Measurements from ENCODE around the gene SLC46A2.

SLC46A2 gene

GRCh38 chr9:112856843-112857242, 33.8 kb downstream of the SLC46A2 start:
- DNase-seq: no peak

DNA sequence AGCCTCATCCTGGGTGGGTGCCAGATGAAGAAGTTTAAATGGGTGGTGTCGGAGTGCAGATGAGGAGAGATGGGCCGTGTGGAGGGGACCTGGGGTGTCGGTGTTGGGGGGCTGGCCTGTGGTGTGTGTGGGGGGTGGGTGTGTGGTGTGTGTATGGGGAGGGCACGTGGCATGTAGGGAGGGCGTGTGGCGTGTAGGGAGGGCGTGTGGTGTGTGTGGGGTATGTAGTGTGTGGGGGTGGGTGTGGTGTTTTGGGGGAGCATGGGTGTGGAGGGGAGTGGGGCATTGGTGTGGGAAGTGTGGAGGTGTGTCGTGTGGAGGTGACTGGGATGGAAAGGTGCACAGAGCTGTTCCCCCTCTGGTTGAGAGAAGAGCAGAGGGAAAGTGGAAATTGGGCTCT, 34.5 kb downstream of the SLC46A2 start:
- DNase-seq: no peak

DNA sequence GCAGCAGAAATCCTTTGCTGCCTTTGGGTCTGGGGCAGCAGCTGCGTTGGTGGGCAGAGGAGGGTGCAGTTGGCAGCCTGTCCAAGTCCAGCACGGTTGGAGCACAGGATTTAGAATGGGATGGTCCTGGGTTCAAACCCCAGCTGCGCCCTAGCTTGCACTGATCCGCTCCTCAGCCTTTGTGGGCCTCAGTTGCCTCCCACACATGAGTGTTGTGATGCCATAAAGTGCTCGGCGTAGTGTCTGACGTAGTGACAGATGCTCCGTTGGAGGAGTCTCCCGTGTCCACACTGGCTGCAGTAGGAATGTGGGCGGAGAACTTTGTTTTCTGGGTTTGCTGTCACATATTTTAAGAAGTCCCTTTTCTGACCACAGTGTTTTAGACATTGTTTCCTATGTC, 36.0 kb downstream of the SLC46A2 start:
- DNase-seq: no peak

DNA sequence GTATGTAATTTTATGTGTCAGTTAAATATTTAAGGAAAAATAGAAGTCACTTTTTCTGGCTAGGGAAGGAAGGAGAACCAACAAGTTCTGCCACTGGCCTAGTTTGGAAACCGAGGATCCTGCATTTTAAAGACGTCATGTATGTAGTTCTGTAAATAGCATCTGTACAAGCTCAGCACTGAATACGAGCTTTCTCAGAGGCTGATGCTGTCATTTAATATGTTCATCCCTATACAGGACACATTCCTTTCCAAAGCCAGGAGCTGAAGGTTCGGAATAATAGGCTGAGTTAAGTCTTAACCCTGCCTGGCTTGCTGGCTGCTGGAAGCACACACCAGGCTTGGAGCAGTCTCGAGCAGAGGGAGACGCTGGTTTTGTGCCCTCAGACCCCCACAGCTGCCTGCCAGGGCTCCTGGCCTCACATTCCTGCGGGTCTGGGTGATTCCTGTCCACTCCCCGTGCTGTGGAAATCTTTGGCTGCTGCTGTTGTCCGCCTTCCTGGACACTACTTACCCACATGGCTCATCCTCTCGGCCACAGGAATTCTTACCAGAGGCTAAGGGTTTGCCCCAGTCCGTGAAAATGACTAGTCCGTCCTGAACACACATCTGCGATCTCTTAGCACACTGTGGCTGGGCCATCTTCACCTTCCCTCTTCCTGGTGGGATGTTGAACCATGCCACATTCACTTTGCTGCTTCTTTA, 36.6 kb downstream of the SLC46A2 start:
- DNase-seq: no peak

DNA sequence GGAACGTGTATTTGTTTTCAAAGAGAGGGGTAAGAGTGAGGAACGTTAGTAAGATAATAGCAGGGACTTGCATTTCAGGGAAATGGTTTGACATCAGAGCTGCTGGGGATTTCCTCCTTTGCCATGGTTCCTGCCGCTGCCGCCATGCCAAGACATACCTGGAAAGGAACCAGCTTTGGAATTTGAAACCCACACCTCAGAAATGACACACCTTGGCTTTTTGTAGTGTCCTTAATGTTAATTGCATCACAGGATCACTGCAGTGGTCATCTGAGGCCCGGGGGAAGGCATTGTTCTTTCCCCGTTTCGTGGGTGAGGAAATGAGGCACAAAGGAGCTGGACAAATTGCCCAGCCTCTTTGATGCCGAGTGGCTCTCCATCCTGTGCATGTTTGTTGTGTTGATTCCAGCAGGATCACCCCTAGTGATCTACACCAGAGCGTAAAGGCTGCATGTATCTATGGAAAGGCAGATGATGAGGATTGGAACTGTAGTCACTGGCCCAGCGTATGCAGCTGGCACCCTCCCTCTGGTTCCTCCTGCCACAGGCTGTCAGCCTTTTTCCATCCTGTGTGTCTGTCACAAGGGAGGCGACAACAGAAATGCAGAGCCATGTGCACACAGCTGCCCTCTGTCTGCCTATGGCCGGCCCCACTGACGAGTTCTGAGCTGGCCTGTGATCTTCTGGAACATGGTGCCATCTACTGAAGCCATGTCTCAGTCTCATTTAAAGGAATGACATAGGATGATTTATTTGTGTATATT, 37.8 kb downstream of the SLC46A2 start:
- no peak for DNase-seq

- DNase-seq: no peak
Measured at GRCh38 chr9:112850840-112851239, 39.8 kb downstream of the SLC46A2 start.

DNA sequence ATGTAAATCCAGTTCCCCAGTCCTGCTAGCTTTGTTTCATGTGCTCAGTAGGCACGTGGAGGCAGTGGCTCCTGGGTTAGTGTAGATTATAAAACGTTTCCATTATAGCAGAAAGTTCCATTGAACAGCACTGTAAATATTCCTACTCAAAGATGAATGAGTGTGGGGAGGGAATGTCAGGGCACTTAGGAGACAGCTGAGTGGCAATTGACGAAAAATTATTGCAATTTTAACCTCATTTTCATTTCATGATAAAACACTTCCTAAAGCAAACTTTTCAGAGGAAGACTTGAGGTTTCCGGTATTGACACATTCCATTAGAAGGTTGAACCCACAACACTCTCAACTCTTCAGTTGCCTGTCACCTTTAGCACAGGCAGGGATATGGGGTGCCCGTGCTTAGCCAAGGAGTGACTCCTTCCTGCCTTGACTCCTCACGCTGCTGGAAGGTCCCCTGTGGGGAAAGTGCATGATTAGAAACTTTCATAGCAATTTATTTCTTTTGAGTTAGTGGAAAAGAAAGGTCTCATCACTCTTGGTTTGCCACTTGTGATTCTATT, 41.2 kb downstream of the SLC46A2 start:
- DNase-seq: no peak

DNA sequence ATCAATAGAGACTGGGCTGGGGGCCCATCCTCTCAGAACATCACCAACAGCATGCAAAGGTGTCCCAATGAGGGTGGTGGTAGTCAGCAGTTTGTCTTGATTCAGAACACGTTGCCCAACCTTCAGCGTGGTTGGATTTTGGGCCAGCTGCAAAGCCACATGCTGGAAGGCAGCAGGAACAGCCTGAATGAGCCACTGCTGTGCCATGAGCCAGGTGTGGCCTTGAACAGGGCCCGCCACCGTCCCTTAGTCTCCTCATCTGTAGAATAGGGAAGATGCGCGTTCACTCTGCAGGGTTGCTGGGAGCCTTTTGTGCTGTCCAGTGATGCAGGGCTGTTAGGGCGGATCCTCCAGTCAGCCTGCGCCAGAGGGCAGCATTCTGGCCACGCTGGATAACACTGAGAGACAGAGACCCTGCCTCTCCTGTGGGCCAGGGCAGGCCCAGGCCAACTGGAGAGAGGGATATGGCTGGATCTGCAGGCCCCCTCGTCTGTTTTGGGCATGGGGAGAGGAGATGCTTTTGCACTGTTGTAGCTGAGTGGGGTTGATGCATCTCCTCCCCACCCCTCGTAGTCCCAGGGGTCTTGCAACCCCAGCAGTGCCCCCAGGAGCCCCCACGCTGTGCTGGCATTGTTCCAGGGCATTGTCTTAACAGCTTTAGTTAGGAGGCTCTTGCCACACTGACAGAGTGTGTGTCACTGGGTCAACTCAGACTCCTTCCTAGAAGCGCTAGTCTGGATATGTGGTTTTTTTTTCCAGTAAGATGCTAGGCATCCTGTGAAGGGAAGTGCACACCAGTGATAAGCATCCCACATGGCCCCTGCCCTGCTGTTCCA, 42.1 kb downstream of the SLC46A2 start:
- no peak for DNase-seq

GRCh38 chr9:112846528-112847488, 43.9 kb downstream of the SLC46A2 start:
- DNase-seq: no peak

DNA sequence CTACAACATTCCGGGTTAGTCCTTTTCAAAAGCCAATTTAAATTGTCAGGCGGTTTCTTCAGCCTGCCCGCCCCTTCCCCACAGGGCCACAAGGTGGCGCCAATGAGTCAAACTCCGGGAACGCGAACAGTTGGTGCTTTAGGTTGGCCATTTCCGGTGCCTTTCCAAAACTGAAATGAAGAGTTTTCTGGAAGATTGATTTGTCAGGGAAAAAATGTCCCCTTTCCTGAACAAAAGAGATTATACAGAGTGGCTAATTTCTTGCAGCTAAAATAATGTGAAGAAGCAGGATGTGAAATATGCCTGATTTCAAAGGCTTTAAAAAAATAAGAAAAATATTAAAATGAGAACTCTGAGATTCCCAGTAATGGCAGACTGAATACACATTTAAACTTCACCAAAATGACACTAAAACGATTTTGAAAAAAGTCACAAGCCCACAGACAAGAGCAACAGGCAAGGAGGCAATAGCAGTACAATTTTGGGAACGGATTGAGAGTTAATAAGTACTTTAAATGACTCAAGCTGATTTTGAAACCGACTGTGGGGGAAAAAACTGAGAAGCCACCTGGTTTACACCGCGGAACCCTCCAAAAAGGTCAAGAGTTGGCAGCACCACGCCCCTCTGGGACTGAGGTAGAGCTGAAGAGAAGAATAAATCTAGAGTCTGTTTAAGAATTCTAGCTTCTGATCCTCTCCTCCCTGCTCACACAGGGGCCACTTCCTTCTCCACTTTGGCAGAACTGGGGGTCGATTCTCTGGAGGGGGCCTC, 45.7 kb downstream of the SLC46A2 start:
- DNase-seq: peak; percentile 72

DNA sequence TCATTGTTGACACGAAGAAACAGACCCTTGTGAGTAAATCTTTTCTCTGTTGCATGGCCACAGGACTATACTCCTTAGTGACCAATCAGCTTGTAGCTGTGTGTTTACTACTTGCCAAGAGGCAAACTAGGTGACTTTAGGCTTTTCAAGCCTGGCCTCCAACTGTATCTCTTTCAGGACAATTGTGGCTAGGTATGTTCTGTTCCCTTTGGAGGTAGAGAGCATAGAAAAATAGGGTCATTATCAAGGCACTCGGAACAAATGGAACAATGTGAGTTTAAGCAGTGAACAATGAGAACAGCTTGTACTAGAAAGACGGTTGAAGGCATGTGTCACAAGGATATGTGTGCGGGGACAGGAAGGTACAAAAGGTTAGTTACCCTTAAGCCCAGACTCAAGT, 48.1 kb downstream of the SLC46A2 start:
- DNase-seq: no peak

- DNase-seq: no peak
Measured at GRCh38 chr9:112841261-112841660, 49.4 kb downstream of the SLC46A2 start.

GRCh38 chr9:112839331-112839730, 51.3 kb downstream of the SLC46A2 start:
- DNase-seq: no peak

GRCh38 chr9:112838342-112838741, 52.3 kb downstream of the SLC46A2 start:
- no peak for DNase-seq

- DNase-seq: no peak
Measured at GRCh38 chr9:112836394-112836793, 54.3 kb downstream of the SLC46A2 start.

DNA sequence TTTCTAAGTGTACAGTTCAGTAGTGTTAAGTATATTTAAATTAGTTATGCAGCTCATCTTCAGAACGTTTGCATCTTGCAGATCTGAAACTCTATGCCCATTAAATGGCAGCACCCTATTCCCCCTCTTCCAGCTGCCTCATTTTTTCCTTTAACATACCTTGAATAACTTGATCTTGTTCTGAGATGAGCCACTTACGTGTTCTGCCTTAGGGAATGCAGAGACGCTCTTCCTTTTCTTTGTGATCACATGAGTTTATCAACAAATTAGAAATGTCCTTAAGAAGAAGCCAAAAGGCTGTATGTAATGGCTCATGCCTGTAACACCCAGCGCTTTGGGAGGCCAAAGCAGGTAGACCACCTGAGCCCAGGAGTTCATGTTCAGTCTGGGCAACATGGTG, 57.6 kb downstream of the SLC46A2 start:
- no peak for DNase-seq

GRCh38 chr9:112831969-112832368, 58.7 kb downstream of the SLC46A2 start:
- DNase-seq: no peak

- DNase-seq: no peak
Measured at GRCh38 chr9:112831281-112831851, 59.3 kb downstream of the SLC46A2 start.
